HEK293 (cell line): ENCODE results near the gene NDE1.

Experiments
- CTCF ChIP-seq: fragments of 450-650 bp; formaldehyde crosslinking; IDR thresholded peaks from 2 replicates; pipeline ENCODE4 v1.5.1; 2016; ENCODE audit warnings: missing biosample characterization, missing genetic modification characterization
- KLF16 ChIP-seq: fragments of 450-650 bp; formaldehyde crosslinking; IDR thresholded peaks from 2 replicates; pipeline ENCODE4 v1.5.1; 2017; ENCODE audit warnings: missing biosample characterization, missing genetic modification characterization
- SP2 ChIP-seq: fragments of 450-650 bp; formaldehyde crosslinking; IDR thresholded peaks from 2 replicates; pipeline ENCODE4 v1.5.1; 2016; ENCODE audit warnings: missing biosample characterization, missing genetic modification characterization
- ZBTB1 ChIP-seq: fragments of 450-650 bp; formaldehyde crosslinking; IDR thresholded peaks from 2 replicates; pipeline ENCODE4 v1.5.1; 2016; ENCODE audit warnings: missing biosample characterization, missing genetic modification characterization
- ZBTB11 ChIP-seq: fragments of 450-650 bp; formaldehyde crosslinking; conservative IDR thresholded peaks from 2 replicates; pipeline ENCODE4 v1.5.1; 2016; ENCODE audit warnings: low read depth, missing biosample characterization, missing genetic modification characterization
- ZNF24 ChIP-seq: fragments of 450-650 bp; formaldehyde crosslinking; IDR thresholded peaks from 2 replicates; pipeline ENCODE4 v1.5.1; 2016; ENCODE audit warnings: missing biosample characterization, missing genetic modification characterization
- ZNF274 ChIP-seq, 2 experiments: fragments of 200-500 bp in 1 of 2; fragments of 450-650 bp in 1 of 2; sonication (Bioruptor generic) in 1 of 2; formaldehyde crosslinking in 1 of 2; IDR thresholded peaks; 2 replicates each; pipeline versions ENCODE4 v1.5.1 to v1.6.1; 2014 to 2016; ENCODE audit warnings: borderline replicate concordance in 1 of 2, inconsistent platforms in 1 of 2, low read length in 1 of 2, missing biosample characterization in 1 of 2, missing genetic modification characterization in 1 of 2
- ZNF311 ChIP-seq: fragments of 450-650 bp; formaldehyde crosslinking; IDR thresholded peaks from 2 replicates; pipeline ENCODE4 v1.5.1; 2017; ENCODE audit warnings: missing biosample characterization, missing genetic modification characterization, borderline replicate concordance
- ZNF335 ChIP-seq: fragments of 450-650 bp; formaldehyde crosslinking; conservative IDR thresholded peaks from 2 replicates; pipeline ENCODE4 v1.5.1; 2016; ENCODE audit warnings: missing biosample characterization, missing genetic modification characterization
- ZNF433 ChIP-seq: fragments of 450-650 bp; formaldehyde crosslinking; IDR thresholded peaks from 2 replicates; pipeline ENCODE4 v1.5.1; 2016; ENCODE audit warnings: missing biosample characterization, missing genetic modification characterization, low read depth
- ZNF518A ChIP-seq: fragments of 450-650 bp; formaldehyde crosslinking; conservative IDR thresholded peaks from 2 replicates; pipeline ENCODE4 v1.5.1; 2016; ENCODE audit warnings: low read depth, missing biosample characterization, missing genetic modification characterization
- ZNF530 ChIP-seq: fragments of 450-650 bp; formaldehyde crosslinking; IDR thresholded peaks from 2 replicates; pipeline ENCODE4 v1.5.1; 2016; ENCODE audit warnings: low read depth, missing biosample characterization, missing genetic modification characterization
- ZNF629 ChIP-seq: fragments of 450-650 bp; formaldehyde crosslinking; IDR thresholded peaks from 2 replicates; pipeline ENCODE4 v1.5.1; 2017; ENCODE audit warnings: missing biosample characterization, missing genetic modification characterization
- ZNF785 ChIP-seq: fragments of 450-650 bp; formaldehyde crosslinking; IDR thresholded peaks from 2 replicates; pipeline ENCODE4 v1.5.1; 2016; ENCODE audit warnings: missing biosample characterization, missing genetic modification characterization

GRCh38 chr16:15757630-15758251 lies 107.7 kb downstream of the NDE1 start:
- TF ChIP-seq ZBTB11 (tag by site-specific recombination) (no peak), CTCF (no peak), ZBTB1 (no peak), ZNF530 (tag by site-specific recombination) (no peak), ZNF274 (IDR thresholded peaks at IDR 0.05; ENCODE audit: low read length) (no peak), ZNF274 (tag by site-specific recombination; IDR thresholded peaks at IDR 0.05; ENCODE audit: borderline replicate concordance) (no peak), ZNF335 (tag by site-specific recombination) (no peak), ZNF24 (tag by site-specific recombination) (no peak), SP2 (tag by site-specific recombination) (no peak), ZNF433 (no peak), KLF16 (no peak), ZNF629 (tag by site-specific recombination) (no peak), ZNF785 (no peak), ZNF518A (tag by site-specific recombination) (no peak), ZNF311 (tag by site-specific recombination) (no peak)
